Activated naive CD8-positive, alpha-beta T cell treated with anti-CD3 and anti-CD28 coated beads, Interleukin-2, amount 50 U/mL, for 16 hours (primary cell): ENCODE results near the gene HIF1A.

Experiments used
- DNase-seq: peaks from one replicate; pipeline ENCODE4 v3.0.0-alpha.2; 2020; ENCODE audit warnings: low read depth, low spot score

Gene HIF1A

GRCh38 chr14:61672796-61673195, 22.5 kb upstream of the HIF1A start:
- no peak for DNase-seq

GRCh38 chr14:61673305-61673704, 22.0 kb upstream of the HIF1A start:
- no peak for DNase-seq

GRCh38 chr14:61675291-61675690, 20.0 kb upstream of the HIF1A start:
- DNase-seq, result no peak

DNA sequence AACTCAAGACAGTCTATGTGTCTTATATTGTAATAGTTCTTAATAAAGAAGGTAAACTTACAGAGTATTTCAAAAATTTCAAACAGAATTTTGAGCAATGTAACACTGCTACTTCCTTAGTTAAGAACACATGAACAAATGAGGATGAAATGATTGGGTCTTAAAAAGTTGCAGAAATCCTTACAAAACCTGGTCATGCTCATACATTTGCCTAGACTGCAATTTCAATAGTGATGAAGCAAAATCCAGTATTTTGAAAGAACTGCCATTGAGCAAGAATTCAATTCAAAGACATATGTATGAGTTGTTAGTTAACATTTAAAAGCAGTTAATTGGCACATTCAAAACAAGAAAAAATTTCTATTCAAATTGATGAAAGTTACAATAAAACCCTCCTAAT, 17.8 kb upstream of the HIF1A start:
- DNase-seq, result no peak

GRCh38 chr14:61678975-61679374, 16.3 kb upstream of the HIF1A start:
- no peak for DNase-seq

DNA sequence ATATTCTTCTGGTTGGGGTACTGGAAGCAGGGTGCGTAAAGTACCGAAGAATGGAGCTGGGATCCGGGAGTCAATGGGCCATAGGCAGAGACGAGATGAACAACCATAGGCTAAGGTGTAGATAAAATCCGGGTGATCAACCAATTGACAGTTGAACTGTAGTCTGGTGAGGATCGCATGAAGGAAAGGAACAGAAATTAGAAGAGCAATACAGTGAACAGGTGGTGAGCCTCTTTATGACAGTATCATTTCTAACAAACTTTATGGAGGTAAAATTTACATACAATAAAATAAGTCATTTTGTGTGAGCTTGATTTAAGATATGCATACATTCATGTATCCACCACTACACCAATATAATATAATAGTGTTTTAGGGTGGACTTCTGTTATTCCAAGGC, 13.9 kb upstream of the HIF1A start:
- DNase-seq, result no peak

- DNase-seq, result no peak
These were observed 12.2 kb upstream of the HIF1A start for GRCh38 chr14:61683108-61683507.

DNA sequence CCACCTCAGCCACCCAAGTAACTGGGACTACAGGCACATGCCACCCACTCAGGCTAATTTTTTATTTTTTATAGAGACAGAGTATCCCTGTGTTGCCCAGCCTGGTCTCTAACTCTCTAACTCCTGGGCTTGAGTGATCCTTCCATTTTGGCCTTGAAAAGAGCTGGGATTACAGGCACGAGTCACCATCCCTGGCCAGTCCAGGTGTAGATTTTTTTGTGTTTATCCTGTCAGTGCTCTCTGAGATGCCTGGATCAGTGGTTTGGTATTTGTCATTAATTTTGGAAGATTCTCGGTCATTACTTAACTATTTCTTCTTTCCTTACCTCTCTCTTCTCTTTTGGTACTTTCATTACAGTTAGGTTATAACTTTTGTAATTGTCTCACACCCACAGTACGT, 5.3 kb upstream of the HIF1A start:
- no peak for DNase-seq

DNA sequence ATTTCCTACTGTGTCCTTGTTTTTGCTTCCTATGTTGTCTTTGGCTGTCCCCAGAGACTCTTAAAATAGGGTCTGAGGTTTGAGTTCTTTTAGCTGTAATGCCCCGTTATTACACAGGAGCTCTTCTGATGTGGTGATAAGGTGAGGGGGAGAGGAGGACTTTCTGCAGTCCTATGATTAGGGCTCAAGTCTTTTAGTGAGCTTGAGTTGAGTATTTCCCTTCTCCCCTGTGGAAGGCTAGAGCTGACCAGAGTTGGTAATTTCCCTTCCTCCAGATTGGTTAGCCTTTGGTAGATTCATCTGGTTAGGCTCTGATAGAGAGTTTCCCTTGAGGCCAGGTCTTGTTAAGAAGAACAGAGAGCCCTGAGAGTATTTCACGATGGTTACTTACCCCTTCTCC, 4.3 kb upstream of the HIF1A start:
- DNase-seq, result no peak

DNA sequence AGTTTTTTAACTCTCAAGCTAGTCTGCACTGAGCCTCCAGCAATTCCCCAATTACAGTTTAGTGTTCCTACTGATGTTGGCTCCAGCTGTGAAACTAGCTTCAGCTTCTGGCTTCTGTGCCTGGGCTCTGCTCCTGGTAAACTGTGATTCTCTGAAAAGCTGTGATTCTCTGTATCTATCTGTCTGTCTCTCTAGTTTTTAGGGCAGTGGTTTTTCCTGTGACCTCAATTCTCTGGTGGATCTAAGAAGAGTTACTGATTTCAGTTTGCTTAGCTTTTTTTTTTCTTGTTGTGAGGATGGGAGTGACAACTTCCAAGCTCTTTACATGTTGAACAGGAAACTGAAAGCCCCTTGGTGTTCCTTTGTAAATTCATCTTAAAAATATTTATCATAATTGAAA, 3.8 kb upstream of the HIF1A start:
- no peak for DNase-seq

- DNase-seq, result no peak
These were observed 1.3 kb upstream of the HIF1A start for GRCh38 chr14:61694039-61694438.

- peak; percentile 10 for DNase-seq
These were observed 598 bp downstream of the HIF1A start for GRCh38 chr14:61695695-61696527.

DNA sequence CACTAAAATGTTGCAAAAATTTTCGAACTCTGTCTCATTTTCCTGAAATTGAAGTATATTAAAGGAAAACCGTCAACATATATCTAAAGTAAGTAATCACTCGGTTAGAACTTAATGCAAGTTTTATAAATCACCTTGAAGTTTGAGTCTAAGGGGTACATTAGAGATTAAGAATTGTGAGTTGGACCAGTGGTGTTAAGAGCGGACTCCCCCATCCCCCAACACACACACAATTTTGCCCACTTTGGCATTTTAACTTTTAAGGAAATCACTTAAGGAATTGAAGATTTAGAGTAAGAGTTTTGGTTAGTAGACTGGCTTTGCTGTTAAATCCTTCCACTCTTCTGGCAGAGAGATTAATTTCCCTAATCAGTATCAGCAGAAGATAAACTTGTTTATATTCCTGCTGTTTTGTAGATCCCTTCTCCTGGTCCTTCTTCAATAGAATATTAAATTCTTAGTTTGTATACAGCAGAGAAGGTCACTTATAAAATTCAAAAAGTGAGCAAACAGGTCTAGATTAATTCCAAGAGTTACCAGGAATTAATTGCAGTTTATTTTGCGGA, 1.5 kb downstream of the HIF1A start:
- DNase-seq, result no peak

GRCh38 chr14:61698206-61698980, 3.1 kb downstream of the HIF1A start:
- DNase-seq, result no peak

- no peak for DNase-seq
These were observed 3.7 kb downstream of the HIF1A start for GRCh38 chr14:61699027-61699426.

DNA sequence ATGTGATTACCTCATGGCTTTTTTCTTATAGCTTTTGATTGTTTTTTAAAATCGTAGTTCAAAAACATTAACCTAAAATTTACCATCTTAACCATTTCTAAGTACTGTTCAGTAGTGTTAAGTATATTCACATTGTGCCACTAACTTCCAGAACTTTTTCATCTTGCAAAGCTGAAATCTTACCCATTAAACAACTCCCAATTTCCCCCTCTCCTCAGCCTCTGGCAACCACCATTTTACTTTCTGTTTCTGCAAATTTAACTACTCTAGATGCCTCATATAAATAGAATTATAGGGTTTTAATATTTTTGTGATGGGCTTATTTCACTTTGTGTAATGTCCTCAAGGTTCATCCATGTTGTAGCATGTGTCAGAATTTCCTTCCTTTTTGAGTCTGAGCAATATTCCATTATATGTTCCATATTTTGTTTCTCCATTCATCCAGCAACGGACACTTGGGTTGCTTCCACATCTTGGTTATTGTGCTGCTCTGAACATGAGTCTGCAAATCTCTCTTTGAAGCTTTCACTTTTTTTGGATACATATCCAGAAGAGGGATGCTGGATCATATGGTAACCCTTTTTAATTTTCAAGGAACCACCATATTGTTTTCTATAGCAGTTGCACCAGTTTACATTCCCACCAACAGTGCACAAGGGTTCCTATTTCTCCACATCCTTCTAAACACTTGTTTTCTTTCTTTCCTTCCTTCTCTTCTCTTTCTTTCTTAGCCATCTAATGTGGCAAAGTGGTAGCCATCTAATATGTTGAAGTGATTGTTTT, 5.0 kb downstream of the HIF1A start:
- DNase-seq, result no peak

DNA sequence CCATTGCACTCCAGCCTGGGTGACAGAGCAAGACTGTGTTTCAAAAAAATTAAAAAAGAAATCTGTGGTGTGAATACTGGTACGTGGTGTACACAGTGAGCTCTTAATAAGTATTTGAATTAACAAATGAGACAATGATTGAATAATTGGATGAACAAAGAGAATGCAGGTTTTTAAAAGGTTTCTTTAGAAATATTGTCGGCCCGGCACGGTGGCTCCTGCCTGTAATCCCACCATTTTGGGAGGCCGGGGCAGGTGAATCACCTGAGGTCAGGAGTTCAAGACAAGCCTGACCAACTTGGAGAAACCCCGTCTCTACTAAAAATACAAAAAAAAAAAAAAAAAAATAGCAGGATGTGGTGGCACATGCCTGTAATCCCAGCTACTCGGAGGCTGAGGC, 6.6 kb downstream of the HIF1A start:
- no peak for DNase-seq

DNA sequence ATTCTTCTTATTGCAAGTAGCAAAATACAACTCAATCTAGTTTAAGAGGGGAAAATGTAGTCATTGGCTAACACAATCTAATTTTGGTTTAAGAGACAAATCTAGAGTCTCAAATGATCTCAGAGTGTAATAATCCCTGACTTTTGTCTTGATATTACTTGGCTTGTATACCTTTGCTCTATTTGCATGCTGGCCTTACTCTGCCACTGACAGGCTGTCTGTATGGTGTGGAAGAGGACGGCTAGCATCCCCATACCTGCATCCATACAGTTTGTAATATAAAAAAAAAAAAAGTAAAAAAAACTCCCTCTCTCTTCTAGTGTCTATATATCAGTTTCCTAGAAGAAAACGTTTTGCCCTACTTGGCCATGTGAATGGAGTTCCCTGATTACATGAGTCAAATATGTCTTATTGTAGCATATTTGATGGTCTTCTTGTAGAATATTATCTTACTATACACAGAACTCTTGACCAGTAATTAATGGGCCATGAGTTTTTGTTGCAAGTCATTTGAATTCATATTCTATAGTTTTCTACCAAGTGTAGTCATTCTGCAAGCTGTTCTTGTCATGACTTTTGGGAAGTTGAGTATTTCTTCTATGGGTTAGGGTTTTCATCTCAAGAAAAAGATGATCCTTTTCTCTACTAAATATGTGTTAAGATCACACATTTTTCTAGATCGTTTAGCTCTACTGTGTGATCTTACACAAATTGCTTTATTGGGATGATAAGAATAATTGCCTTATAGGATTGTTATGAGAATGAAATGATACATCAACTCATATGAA, 8.2 kb downstream of the HIF1A start:
- no peak for DNase-seq

DNA sequence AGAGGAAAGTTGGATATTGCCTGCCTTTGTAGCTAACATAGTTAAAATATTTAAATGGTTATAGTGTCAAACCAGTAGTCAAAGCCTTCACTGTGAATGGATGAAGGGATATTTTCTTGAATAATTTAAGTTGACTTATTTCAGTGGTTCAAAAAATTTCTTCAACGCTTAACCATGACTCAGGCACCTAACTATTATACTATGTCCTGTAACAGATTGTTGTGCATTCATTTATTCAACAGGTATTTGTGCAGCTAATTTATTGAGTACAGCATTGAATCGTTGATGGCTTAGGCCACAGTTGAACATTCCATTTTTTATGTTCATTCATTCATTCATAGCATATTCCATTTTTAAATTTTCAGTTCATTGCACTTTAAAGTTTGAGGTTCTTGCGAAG, 9.2 kb downstream of the HIF1A start:
- no peak for DNase-seq

- DNase-seq, result no peak
These were observed 9.7 kb downstream of the HIF1A start for GRCh38 chr14:61705017-61705416.

DNA sequence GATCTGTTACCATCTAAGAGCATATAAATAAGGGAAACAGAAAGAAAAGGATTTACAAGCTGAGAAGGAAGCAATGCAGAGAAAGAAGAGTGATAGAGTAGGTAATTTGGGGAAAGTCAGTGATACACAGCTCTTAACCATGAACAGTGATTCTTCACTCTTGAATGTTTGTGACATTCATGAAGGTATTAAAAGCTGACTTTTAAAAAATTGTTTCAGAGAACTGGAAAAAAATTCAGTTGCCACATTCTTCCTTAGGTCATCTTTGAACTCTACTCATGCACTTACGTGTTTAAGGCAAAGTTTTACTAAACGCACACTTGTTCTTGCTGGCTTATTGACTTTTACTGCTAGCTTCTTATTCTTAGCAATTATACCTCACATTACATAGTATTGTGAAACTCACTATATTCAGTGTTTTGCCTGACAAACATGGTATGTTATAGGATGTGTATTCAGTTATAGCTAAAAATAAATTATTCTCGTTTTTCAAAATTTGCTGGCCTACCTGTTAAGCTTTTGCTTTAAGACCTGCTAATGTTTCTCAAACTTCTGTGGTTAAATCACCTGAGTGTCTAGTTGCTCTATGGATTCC, 10.9 kb downstream of the HIF1A start:
- DNase-seq, result no peak
